Measurements from ENCODE around the gene CDCA7L.
"Not testable (repeated sequence)": the region's sequence is repeated elsewhere in the genome, so short reads cannot be mapped to it uniquely, and the experiment has no call there.

Gene CDCA7L

GRCh38 chr7:21903020-21903786 is 42.5 kb downstream of the CDCA7L start:
- peak; percentile 16 for DNase-seq

- no peak for DNase-seq
Measured at GRCh38 chr7:21902240-21902639, 43.5 kb downstream of the CDCA7L start.

- DNase-seq, result no peak
Measured at GRCh38 chr7:21898265-21898930, 47.3 kb downstream of the CDCA7L start.

GRCh38 chr7:21893401-21893800 is 52.3 kb downstream of the CDCA7L start:
- DNase-seq, result no peak

GRCh38 chr7:21891291-21891690 is 54.4 kb downstream of the CDCA7L start:
- no peak for DNase-seq

- no peak for DNase-seq
Measured at GRCh38 chr7:21887779-21888178, 57.9 kb downstream of the CDCA7L start.

GRCh38 chr7:21887353-21887752 is 58.3 kb downstream of the CDCA7L start:
- no peak for DNase-seq

GRCh38 chr7:21886396-21886795 is 59.3 kb downstream of the CDCA7L start:
- DNase-seq, result no peak

GRCh38 chr7:21884496-21884895 is 61.2 kb downstream of the CDCA7L start:
- no peak for DNase-seq

GRCh38 chr7:21883501-21883900 is 62.2 kb downstream of the CDCA7L start:
- DNase-seq, result not testable (repeated sequence)

- no peak for DNase-seq
Measured at GRCh38 chr7:21883069-21883468, 62.6 kb downstream of the CDCA7L start.

- no peak for DNase-seq
Measured at GRCh38 chr7:21869785-21870402, 75.8 kb downstream of the CDCA7L start.

- DNase-seq, result no peak
Measured at GRCh38 chr7:21868576-21868850, 77.2 kb downstream of the CDCA7L start.

GRCh38 chr7:21867816-21868575 is 77.7 kb downstream of the CDCA7L start:
- no peak for DNase-seq

- DNase-seq, result no peak
Measured at GRCh38 chr7:21867226-21867625, 78.5 kb downstream of the CDCA7L start.

GRCh38 chr7:21866731-21867130 is 79.0 kb downstream of the CDCA7L start:
- DNase-seq, result no peak

- DNase-seq, result not testable (repeated sequence)
Measured at GRCh38 chr7:21865631-21866204, 80.0 kb downstream of the CDCA7L start.

- no peak for DNase-seq
Measured at GRCh38 chr7:21851559-21851967, 94.1 kb downstream of the CDCA7L start.
